ENCODE measurements around the gene SREBF1.
A peak's percentile ranks its signal among the peaks of the same experiment; 100 is the strongest.

The SREBF1 gene

GRCh38 chr17:17816240-17816814 lies 20.5 kb downstream of the SREBF1 start:
- H3K9me3 ChIP-seq (ENCODE audit: severe bottlenecking): no peaks in the 10 kb centered on the region
- no peak overlapping the region for H3K4me3 ChIP-seq (ENCODE audit: severe bottlenecking)
- TF ChIP-seq, protein P1, sequence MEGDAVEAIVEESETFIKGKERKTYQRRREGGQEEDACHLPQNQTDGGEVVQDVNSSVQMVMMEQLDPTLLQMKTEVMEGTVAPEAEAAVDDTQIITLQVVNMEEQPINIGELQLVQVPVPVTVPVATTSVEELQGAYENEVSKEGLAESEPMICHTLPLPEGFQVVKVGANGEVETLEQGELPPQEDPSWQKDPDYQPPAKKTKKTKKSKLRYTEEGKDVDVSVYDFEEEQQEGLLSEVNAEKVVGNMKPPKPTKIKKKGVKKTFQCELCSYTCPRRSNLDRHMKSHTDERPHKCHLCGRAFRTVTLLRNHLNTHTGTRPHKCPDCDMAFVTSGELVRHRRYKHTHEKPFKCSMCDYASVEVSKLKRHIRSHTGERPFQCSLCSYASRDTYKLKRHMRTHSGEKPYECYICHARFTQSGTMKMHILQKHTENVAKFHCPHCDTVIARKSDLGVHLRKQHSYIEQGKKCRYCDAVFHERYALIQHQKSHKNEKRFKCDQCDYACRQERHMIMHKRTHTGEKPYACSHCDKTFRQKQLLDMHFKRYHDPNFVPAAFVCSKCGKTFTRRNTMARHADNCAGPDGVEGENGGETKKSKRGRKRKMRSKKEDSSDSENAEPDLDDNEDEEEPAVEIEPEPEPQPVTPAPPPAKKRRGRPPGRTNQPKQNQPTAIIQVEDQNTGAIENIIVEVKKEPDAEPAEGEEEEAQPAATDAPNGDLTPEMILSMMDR (IDR thresholded peaks at IDR 0.05; ENCODE audit: poor library complexity, severe bottlenecking): no peak
- no peak overlapping the region for H3K27ac ChIP-seq (ENCODE audit: poor library complexity, severe bottlenecking)
- peaks cover 19% of the 10 kb centered on the region for H3K4me1 ChIP-seq (ENCODE audit: insufficient read depth, poor library complexity, severe bottlenecking)
- ATAC-seq (ENCODE audit: low read depth) (no peak), DNase-seq (ENCODE audit: low spot score) (no peak)
- H3K27me3 ChIP-seq (ENCODE audit: insufficient read depth, poor library complexity, severe bottlenecking): no peaks in the 10 kb centered on the region
- peaks cover 91% of the 10 kb centered on the region for H3K36me3 ChIP-seq (ENCODE audit: low read depth)

DNA sequence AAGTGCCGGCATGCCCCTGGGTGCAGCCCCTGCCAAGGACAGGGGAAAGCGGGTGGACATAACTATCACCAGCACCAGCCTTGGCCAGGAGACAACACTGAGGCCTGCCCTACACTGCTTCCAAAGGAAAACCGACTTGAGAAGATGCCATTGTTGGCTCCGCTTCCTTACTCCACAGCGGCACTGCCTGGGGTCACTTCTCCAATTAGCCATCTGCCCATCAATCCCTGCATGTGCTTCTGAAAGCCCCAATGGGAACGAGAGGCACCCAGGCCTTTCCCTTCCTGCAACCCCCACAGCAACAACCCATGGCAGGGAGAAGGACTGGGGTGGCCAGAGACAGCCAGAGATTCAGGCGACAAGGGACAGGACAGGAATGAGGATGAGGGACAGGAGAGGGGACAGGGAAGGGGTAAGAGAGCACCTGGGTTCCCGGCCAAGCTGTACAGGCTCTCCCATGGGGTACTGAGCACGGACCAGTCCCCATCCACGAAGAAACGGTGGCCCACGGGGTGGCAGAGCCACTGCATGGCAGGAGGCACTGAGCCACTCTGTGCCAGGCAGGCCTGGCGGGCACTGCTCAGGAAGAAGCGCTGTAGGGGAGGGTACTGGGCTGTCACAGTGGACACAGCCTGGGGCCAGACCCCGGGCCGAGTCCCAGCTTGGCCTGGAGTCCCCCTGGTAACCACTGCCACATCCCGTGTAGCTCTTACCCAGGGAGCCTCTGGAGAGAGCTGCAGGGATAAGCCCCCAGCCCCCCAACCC lies 21.2 kb downstream of the SREBF1 start:
- Histone ChIP-seq H3K27ac (ENCODE audit: poor library complexity, severe bottlenecking) (peak overlapping the region; percentile 19), H3K9me3 (ENCODE audit: severe bottlenecking) (no peaks in the 10 kb centered on the region), H3K27me3 (ENCODE audit: insufficient read depth, poor library complexity, severe bottlenecking) (no peaks in the 10 kb centered on the region), H3K4me1 (ENCODE audit: insufficient read depth, poor library complexity, severe bottlenecking) (peaks cover 14% of the 10 kb centered on the region), H3K4me3 (ENCODE audit: severe bottlenecking) (no peak overlapping the region), H3K36me3 (ENCODE audit: low read depth) (peaks cover 91% of the 10 kb centered on the region)
- DNase-seq (ENCODE audit: low spot score) (no peak), ATAC-seq (ENCODE audit: low read depth) (no peak)
- TF ChIP-seq, protein P1 (IDR thresholded peaks at IDR 0.05; ENCODE audit: poor library complexity, severe bottlenecking): no peak

DNA sequence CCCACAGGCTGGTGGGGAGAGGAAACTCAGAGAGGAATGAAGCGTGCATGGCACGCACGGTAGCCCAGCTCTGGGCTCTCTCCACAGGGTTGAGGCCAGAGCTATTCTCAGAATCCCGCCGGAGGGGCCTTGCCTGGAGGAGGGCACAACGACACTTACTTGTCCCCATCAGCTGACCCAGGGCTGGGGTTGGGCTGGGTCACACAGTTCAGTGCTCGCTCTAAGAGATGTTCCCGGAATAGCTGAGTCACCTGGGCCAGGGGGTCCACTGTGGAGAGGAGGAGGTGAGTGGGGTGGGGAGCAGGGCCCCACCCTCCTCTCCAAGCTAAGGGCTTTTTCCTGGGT lies 21.8 kb downstream of the SREBF1 start:
- Histone ChIP-seq H3K4me1 (ENCODE audit: insufficient read depth, poor library complexity, severe bottlenecking) (peaks cover 8% of the 10 kb centered on the region), H3K36me3 (ENCODE audit: low read depth) (peaks cover 87% of the 10 kb centered on the region), H3K4me3 (ENCODE audit: severe bottlenecking) (no peak overlapping the region), H3K27ac (ENCODE audit: poor library complexity, severe bottlenecking) (peak overlapping the region; percentile 19), H3K9me3 (ENCODE audit: severe bottlenecking) (no peaks in the 10 kb centered on the region), H3K27me3 (ENCODE audit: insufficient read depth, poor library complexity, severe bottlenecking) (no peaks in the 10 kb centered on the region)
- ATAC-seq (ENCODE audit: low read depth) (no peak), DNase-seq (ENCODE audit: low spot score) (no peak)
- TF ChIP-seq, protein P1 (IDR thresholded peaks at IDR 0.05; ENCODE audit: poor library complexity, severe bottlenecking): no peak

DNA sequence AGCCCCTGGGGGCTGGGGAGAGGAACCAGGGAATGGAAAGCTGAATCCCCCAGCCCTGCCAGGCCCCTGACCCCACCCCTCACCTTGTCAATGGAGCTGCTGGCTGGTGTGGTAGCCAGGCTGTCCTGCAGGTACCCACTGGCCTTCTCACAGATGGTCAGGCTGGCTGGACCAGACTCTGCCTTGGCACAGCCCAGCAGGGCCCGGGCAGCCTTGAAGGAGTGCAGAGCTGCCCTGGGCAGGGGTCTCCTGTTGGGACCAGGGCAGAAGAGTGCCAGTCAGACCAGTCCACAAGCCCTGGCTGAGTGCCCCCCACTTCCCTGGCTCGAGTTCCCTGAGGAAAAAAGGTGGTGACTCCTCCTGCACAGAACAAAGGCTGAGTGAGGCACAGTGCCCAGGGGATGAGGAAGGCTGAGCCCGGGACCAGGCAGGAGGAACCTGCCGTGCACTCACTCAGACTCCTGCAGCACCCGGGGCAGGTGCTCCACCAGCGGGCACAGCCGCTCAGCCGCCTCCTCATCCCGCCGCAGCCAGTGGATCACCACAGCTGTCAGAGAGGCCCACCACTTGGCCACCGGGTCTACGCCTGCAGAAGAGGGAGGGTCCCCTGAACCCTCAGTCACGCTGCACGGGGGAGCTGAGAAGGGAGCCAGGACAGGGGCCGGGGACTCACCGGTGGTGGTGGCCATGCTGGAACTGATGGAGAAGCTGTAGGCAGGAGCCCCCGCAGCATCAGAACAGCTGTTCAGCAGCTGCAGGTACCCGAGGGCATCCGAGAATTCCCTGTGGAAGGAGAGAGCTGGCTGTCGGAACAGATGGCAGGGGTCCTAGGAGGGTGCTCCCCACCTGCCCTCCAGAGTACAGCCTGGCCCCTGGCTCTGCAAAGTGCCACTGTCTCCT lies 22.4 kb downstream of the SREBF1 start:
- Histone ChIP-seq H3K27me3 (ENCODE audit: insufficient read depth, poor library complexity, severe bottlenecking) (no peaks in the 10 kb centered on the region), H3K4me3 (ENCODE audit: severe bottlenecking) (no peak overlapping the region), H3K4me1 (ENCODE audit: insufficient read depth, poor library complexity, severe bottlenecking) (peaks cover 2% of the 10 kb centered on the region), H3K27ac (ENCODE audit: poor library complexity, severe bottlenecking) (peak overlapping the region; percentile 19), H3K9me3 (ENCODE audit: severe bottlenecking) (no peaks in the 10 kb centered on the region), H3K36me3 (ENCODE audit: low read depth) (peaks cover 81% of the 10 kb centered on the region)
- TF ChIP-seq, protein P1 (IDR thresholded peaks at IDR 0.05; ENCODE audit: poor library complexity, severe bottlenecking): no peak
- ATAC-seq (ENCODE audit: low read depth): 0 out of 3 replicates have a peak, but pooled peaks have one; percentile 8
- no peak for DNase-seq (ENCODE audit: low spot score)

Measured in RWPE2 (cell line).